ENCODE measurements around the gene TDRD3.

TDRD3 gene

GRCh38 chr13:60574735-60575134 lies 177.7 kb downstream of the TDRD3 start:
- Histone ChIP-seq H3K36me3 (ENCODE audit: insufficient read depth, low read length) (peaks cover 2% of the 10 kb centered on the region), H2AFZ (ENCODE audit: low read depth, low read length) (no peak overlapping the region), H3K9me3 (ENCODE audit: low read length) (no peaks in the 10 kb centered on the region), H3K4me1 (ENCODE audit: insufficient read depth, low read length) (peaks cover 20% of the 10 kb centered on the region), H3K4me3 (ENCODE audit: low read length) (no peak overlapping the region), H3K27me3 (ENCODE audit: insufficient read depth, low read length) (no peaks in the 10 kb centered on the region)

GRCh38 chr13:60575142-60575541 lies 178.1 kb downstream of the TDRD3 start:
- H3K27me3 ChIP-seq (ENCODE audit: insufficient read depth, low read length) = no peaks in the 10 kb centered on the region
- H3K4me3 ChIP-seq (ENCODE audit: low read length) = no peak overlapping the region
- peaks cover 2% of the 10 kb centered on the region for H3K36me3 ChIP-seq (ENCODE audit: insufficient read depth, low read length)
- H3K4me1 ChIP-seq (ENCODE audit: insufficient read depth, low read length) = peaks cover 20% of the 10 kb centered on the region
- no peak overlapping the region for H2AFZ ChIP-seq (ENCODE audit: low read depth, low read length)
- H3K9me3 ChIP-seq (ENCODE audit: low read length) = no peaks in the 10 kb centered on the region

GRCh38 chr13:60577761-60578160 lies 180.7 kb downstream of the TDRD3 start:
- peaks cover 2% of the 10 kb centered on the region for H3K36me3 ChIP-seq (ENCODE audit: insufficient read depth, low read length)
- no peaks in the 10 kb centered on the region for H3K27me3 ChIP-seq (ENCODE audit: insufficient read depth, low read length)
- no peak overlapping the region for H3K4me3 ChIP-seq (ENCODE audit: low read length)
- H3K4me1 ChIP-seq (ENCODE audit: insufficient read depth, low read length) = peaks cover 4% of the 10 kb centered on the region
- H3K9me3 ChIP-seq (ENCODE audit: low read length) = no peaks in the 10 kb centered on the region
- no peak overlapping the region for H2AFZ ChIP-seq (ENCODE audit: low read depth, low read length)

- Histone ChIP-seq H3K9me3 (ENCODE audit: low read length) (peaks cover 4% of the 10 kb centered on the region), H3K27me3 (ENCODE audit: insufficient read depth, low read length) (no peaks in the 10 kb centered on the region), H3K36me3 (ENCODE audit: insufficient read depth, low read length) (no peaks in the 10 kb centered on the region), H3K4me3 (ENCODE audit: low read length) (no peak overlapping the region), H3K4me1 (ENCODE audit: insufficient read depth, low read length) (peaks cover 7% of the 10 kb centered on the region), H2AFZ (ENCODE audit: low read depth, low read length) (no peak overlapping the region)
These were observed 186.3 kb downstream of the TDRD3 start for GRCh38 chr13:60583196-60583888.

- Histone ChIP-seq H2AFZ (ENCODE audit: low read depth, low read length) (no peak overlapping the region), H3K36me3 (ENCODE audit: insufficient read depth, low read length) (no peaks in the 10 kb centered on the region), H3K9me3 (ENCODE audit: low read length) (peaks cover 4% of the 10 kb centered on the region), H3K4me1 (ENCODE audit: insufficient read depth, low read length) (peaks cover 7% of the 10 kb centered on the region), H3K27me3 (ENCODE audit: insufficient read depth, low read length) (no peaks in the 10 kb centered on the region), H3K4me3 (ENCODE audit: low read length) (no peak overlapping the region)
These were observed 187.1 kb downstream of the TDRD3 start for GRCh38 chr13:60583911-60584753.

- no peaks in the 10 kb centered on the region for H3K27me3 ChIP-seq (ENCODE audit: insufficient read depth, low read length)
- H3K4me1 ChIP-seq (ENCODE audit: insufficient read depth, low read length) = peaks cover 7% of the 10 kb centered on the region
- H3K36me3 ChIP-seq (ENCODE audit: insufficient read depth, low read length) = no peaks in the 10 kb centered on the region
- peaks cover 4% of the 10 kb centered on the region for H3K9me3 ChIP-seq (ENCODE audit: low read length)
- H2AFZ ChIP-seq (ENCODE audit: low read depth, low read length) = no peak overlapping the region
- no peak overlapping the region for H3K4me3 ChIP-seq (ENCODE audit: low read length)
These were observed 188.0 kb downstream of the TDRD3 start for GRCh38 chr13:60584976-60585375.

GRCh38 chr13:60590800-60591747 lies 194.1 kb downstream of the TDRD3 start:
- no peak overlapping the region for H3K4me3 ChIP-seq (ENCODE audit: low read length)
- H2AFZ ChIP-seq (ENCODE audit: low read depth, low read length) = no peak overlapping the region
- H3K36me3 ChIP-seq (ENCODE audit: insufficient read depth, low read length) = no peaks in the 10 kb centered on the region
- no peaks in the 10 kb centered on the region for H3K4me1 ChIP-seq (ENCODE audit: insufficient read depth, low read length)
- no peaks in the 10 kb centered on the region for H3K27me3 ChIP-seq (ENCODE audit: insufficient read depth, low read length)
- peaks cover 4% of the 10 kb centered on the region for H3K9me3 ChIP-seq (ENCODE audit: low read length)

- Histone ChIP-seq H3K4me1 (ENCODE audit: insufficient read depth, low read length) (peaks cover 13% of the 10 kb centered on the region), H3K27me3 (ENCODE audit: insufficient read depth, low read length) (no peaks in the 10 kb centered on the region), H3K4me3 (ENCODE audit: low read length) (no peak overlapping the region), H2AFZ (ENCODE audit: low read depth, low read length) (no peak overlapping the region), H3K9me3 (ENCODE audit: low read length) (no peaks in the 10 kb centered on the region), H3K36me3 (ENCODE audit: insufficient read depth, low read length) (no peaks in the 10 kb centered on the region)
These were observed 206.0 kb downstream of the TDRD3 start for GRCh38 chr13:60603049-60603448.

- peaks cover 13% of the 10 kb centered on the region for H3K4me1 ChIP-seq (ENCODE audit: insufficient read depth, low read length)
These were observed 207.0 kb downstream of the TDRD3 start for GRCh38 chr13:60604058-60604457.

GRCh38 chr13:60608954-60609353 lies 211.9 kb downstream of the TDRD3 start:
- Histone ChIP-seq H3K4me1 (ENCODE audit: insufficient read depth, low read length) (no peaks in the 10 kb centered on the region), H3K27me3 (ENCODE audit: insufficient read depth, low read length) (no peaks in the 10 kb centered on the region)

More at GRCh38 chr13:60604058-60604457, 207.0 kb downstream of the TDRD3 start:
- H3K9me3 ChIP-seq (ENCODE audit: low read length) = no peaks in the 10 kb centered on the region
- no peak overlapping the region for H3K4me3 ChIP-seq (ENCODE audit: low read length)
- no peaks in the 10 kb centered on the region for H3K27me3 ChIP-seq (ENCODE audit: insufficient read depth, low read length)
- H3K36me3 ChIP-seq (ENCODE audit: insufficient read depth, low read length) = no peaks in the 10 kb centered on the region
- H2AFZ ChIP-seq (ENCODE audit: low read depth, low read length) = no peak overlapping the region

GRCh38 chr13:60611523-60611922 lies 214.5 kb downstream of the TDRD3 start:
- no peak overlapping the region for H2AFZ ChIP-seq (ENCODE audit: low read depth, low read length)
- no peaks in the 10 kb centered on the region for H3K36me3 ChIP-seq (ENCODE audit: insufficient read depth, low read length)
- H3K27me3 ChIP-seq (ENCODE audit: insufficient read depth, low read length) = no peaks in the 10 kb centered on the region
- H3K9me3 ChIP-seq (ENCODE audit: low read length) = no peaks in the 10 kb centered on the region
- H3K4me1 ChIP-seq (ENCODE audit: insufficient read depth, low read length) = no peaks in the 10 kb centered on the region
- no peak overlapping the region for H3K4me3 ChIP-seq (ENCODE audit: low read length)

More at GRCh38 chr13:60608954-60609353, 211.9 kb downstream of the TDRD3 start:
- Histone ChIP-seq H3K9me3 (ENCODE audit: low read length) (no peaks in the 10 kb centered on the region), H3K4me3 (ENCODE audit: low read length) (no peak overlapping the region), H2AFZ (ENCODE audit: low read depth, low read length) (no peak overlapping the region), H3K36me3 (ENCODE audit: insufficient read depth, low read length) (no peaks in the 10 kb centered on the region)

- H3K36me3 ChIP-seq (ENCODE audit: insufficient read depth, low read length) = no peaks in the 10 kb centered on the region
- no peaks in the 10 kb centered on the region for H3K27me3 ChIP-seq (ENCODE audit: insufficient read depth, low read length)
- no peaks in the 10 kb centered on the region for H3K4me1 ChIP-seq (ENCODE audit: insufficient read depth, low read length)
- no peaks in the 10 kb centered on the region for H3K9me3 ChIP-seq (ENCODE audit: low read length)
- H3K4me3 ChIP-seq (ENCODE audit: low read length) = no peak overlapping the region
- no peak overlapping the region for H2AFZ ChIP-seq (ENCODE audit: low read depth, low read length)
These were observed 215.6 kb downstream of the TDRD3 start for GRCh38 chr13:60612593-60612992.

Data from neuron (in vitro differentiated cells).